Activated naive CD8-positive, alpha-beta T cell treated with anti-CD3 and anti-CD28 coated beads, Interleukin-2, amount 50 U/mL, for 16 hours (primary cell): ENCODE results near the gene PEX3.

Experiments used
- DNase-seq: peaks from one replicate; pipeline ENCODE4 v3.0.0-alpha.2; 2020; ENCODE audit warnings: low read depth, low spot score

The PEX3 gene

DNA sequence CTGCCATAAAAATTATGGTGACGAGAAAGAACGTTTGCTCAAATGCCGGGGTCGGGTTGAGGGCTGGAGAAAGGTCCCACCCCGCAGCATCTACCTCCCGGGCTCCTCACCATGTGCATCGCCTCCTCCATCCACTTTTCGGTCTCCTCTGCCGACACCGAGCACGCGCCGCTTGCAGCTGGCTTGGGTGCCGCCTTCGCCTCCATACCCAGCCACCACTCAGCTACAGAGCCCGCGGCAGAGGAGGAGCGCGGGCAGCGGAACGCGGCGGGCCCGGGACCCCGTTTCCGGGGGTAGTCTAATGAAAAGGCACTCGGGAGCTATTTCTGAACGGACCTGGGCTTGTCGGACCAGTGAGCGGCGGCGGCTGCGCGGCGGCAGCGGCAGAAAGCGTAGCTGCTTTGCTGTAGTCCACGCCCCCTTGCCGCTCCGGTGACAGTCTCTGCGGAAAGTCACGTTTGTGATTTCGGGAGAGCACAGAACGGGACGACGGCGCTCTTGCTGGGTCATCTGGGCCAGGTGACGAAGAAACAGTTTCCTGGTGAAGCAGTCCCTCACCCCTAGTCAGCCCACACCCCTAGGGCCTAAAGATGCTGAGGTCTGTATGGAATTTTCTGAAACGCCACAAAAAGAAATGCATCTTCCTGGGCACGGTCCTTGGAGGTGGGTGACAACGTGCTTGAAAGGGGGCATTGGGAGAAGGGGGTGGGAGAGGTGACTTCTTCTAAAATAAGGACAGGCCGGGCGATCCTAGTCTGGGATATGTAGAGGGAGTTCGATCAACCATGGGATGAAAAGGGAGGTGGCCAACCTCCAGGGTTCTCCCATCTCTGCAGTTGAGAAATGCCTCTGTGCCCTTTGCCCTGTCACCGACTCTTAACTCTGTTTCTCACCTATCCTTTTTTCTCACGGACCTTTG is at the start of gene PEX3, which contains the start of gene ADAT2:
PEX3 (plus strand) TSS at position 353 of the 919 bp plus-strand sequence; CDS start at position 591, 238 bp downstream.
ADAT2 (minus strand) TSS at position 243 of the 919 bp plus-strand sequence; CDS start at position 206, 37 bp downstream.
- peak; percentile 84 for DNase-seq

DNA sequence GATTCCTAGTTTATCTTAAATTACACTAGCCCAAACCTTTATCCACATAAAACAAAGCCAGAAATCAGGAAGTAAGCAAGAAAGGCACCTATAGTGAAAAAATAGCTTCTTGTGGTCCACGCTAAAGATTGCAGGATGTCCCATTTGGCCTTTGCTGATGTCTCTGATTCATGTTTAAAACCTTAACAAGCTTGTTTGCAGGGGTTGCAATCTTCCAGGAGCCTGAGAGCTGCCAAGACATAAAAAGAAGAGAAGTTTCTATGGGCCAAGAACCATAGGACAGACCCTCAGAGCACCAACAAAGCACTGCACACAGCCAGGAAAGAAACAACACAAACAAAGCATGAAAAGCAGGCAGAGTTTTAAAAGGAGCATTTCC is 49.5 kb upstream of the PEX3 start:
- DNase-seq, result no peak

GRCh38 chr6:143401636-143402370 is 48.8 kb upstream of the PEX3 start:
- DNase-seq, result no peak

DNA sequence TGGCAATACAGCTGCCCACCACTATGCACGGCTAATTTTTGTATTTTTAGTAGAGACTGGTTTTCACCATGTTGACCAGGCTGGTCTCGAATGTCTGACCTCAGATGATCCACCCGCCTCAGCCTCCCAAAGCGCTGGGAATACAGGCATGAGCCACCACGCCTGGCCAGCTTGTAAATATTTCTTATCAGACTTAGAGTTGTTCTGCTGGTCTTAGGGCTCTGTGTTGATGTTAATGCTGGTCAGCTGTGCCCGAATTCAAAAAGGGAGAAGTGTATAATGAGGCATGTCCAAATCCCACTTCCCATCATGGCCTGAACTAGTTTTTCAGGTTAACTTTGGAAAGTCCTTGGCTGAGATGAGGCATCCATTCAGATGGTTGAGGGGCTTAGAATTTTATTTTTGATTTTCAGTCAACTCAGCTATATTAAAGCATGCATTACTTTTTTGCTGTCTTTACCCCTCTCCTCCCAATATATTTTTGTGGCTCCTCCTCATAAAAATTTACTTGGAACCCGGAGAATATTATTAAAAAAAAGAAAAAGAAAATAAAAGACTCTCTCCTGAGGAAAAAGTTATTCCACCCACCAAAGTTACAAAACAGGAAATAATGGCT is 47.8 kb upstream of the PEX3 start:
- DNase-seq, result no peak

DNA sequence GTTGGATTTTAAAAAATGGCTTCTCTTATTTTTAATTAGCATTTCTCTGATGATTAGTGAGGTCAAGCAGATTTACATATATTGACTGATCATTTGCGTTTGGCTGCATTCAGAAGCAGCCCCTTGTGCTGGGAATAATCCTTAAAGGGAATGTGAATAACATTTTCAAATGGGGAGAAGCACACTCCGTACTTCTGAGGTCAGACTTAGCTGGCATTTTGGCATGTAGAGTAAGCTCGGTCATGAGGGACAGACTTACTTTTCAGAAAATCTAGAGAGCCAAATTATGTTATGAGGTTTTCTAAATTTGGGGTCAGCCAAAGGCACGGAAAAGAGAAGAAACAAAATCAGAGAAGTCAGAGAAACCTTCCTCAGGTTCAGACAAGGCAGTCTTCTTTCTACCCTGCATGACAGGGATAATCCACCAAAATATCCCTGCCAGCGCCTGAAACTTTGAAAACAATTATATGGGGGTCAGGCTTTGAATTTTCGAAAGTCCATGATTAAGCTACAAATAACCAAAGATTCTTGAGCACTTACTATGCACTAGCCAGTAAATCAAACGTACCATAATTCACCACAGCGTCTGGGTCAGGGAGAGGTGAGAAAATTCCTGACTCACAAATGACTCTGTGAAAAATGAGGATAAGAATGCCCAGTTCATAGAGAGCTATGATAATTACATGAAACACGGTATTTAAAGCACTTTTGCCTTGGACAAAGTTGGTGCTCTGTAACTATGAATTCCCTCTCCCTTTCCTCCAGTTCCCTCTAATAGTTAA is 45.0 kb upstream of the PEX3 start:
- no peak for DNase-seq

- DNase-seq, result no peak
These were observed 43.9 kb upstream of the PEX3 start for GRCh38 chr6:143406673-143407072.

GRCh38 chr6:143408151-143408786 is 42.3 kb upstream of the PEX3 start:
- DNase-seq, result no peak

- no peak for DNase-seq
These were observed 41.8 kb upstream of the PEX3 start for GRCh38 chr6:143408787-143409162.

DNA sequence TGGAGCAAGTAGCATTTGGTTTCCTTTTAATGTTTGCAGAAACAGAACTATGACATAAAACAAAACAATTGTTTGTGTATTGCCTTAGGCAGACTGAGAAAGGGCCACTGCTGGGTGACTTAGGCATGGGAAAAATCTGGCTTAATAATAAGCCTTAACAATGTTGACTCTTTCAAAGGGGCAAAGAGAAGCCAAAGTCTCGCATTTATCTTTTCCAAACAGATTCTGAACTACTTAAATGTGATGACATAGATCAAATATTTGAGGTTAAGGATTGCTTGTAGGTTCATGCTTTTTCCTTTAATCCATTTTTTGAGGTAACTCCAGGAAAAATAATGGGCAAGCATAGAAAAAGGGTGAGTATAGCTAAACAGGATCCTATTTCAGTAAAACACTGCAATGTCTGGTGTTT is 39.7 kb upstream of the PEX3 start:
- DNase-seq, result no peak

GRCh38 chr6:143414769-143415168 is 35.8 kb upstream of the PEX3 start:
- DNase-seq, result no peak

DNA sequence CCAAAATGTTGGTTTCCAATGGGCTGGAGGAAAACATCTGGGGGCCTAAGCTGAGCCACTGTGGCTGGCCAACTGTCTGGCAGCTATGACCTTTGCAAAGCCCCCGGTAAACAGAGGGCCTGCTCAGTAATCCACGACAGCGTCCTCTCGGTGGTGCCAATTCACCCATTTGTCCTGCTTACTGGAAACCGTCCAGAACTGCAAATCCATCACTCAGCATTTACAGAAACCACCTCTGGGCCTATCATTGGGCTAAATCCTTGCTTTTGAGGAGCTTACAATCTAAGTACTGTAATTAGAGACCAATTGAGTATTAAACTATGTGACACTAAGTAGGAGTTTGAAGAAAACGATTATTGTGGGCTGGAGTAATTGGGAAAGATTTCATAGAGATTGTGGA is 31.1 kb upstream of the PEX3 start:
- no peak for DNase-seq

- DNase-seq, result no peak
These were observed 24.6 kb upstream of the PEX3 start for GRCh38 chr6:143426026-143426425.

DNA sequence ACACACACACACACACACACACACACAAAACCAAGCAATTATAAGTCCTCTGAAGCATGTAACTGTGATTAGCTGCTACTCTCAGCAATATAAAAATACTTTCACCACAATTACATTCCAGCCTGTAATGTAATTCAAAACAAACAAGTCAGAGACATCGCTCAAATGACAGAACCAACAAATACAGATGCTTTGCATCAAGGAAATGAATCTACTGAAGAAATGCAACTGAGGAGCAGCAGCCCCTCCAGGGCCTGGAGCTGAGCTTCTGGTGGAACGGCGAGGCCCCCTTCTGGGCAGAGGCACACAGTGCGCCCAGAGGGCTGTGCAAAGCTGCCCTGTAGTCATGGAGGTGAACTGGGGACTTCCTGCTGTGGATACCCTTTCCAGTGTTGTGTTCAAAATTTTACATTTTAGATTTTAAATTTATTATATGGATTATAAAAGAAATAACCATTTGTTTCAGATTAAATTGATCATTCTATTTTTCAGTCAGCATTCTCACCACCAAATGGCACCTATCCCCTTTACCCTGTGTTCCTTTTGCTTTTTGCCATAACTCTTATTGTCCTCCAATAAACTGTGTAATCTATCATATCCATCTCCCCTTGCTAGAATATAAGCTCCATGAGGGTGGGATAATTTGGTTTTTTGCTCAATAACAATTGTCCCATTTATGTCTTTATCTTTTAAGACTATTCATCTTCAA is 23.3 kb upstream of the PEX3 start:
- DNase-seq, result peak; percentile 45

- DNase-seq, result no peak
These were observed 20.6 kb upstream of the PEX3 start for GRCh38 chr6:143429970-143430369.

GRCh38 chr6:143431226-143431625 is 19.4 kb upstream of the PEX3 start:
- DNase-seq, result no peak

DNA sequence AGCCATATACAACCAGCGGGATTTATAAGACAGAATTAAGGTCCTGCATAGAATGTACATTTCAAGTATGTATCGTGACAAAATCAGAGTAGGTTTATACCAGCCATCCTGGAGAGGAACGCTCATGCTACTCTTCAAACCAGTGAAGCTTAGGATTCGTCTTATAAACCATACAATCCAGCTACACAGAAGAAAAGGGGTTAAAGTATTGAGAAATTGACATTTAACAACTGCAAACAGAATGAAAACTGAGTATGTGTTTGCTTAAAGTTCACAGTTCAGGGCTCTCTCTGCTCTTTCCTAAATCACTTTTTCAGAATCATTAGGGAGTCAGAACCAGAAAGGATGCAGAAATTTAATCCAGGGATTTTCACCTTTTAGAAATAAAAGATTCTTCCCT is 18.0 kb upstream of the PEX3 start:
- DNase-seq, result no peak

DNA sequence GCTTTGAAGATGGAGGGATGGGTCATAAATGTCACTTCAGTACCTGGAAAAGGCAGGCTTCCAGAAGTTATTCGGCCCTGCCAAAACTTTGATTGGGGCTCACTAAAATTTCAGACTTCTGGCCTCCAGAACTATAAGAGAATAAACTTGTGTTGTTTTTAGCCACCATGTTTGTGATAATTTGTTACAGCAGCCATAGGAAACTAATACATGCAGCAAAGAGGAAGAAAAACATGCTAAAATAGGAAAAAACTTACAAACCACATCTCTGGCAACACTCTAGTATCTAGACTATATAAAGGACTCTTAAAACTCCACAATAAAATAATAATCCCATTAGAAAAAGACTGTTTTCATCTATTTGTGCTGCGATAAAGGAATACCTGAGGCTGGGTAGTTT is 9.6 kb upstream of the PEX3 start:
- DNase-seq, result no peak

- DNase-seq, result no peak
These were observed 8.7 kb upstream of the PEX3 start for GRCh38 chr6:143441680-143442545.

DNA sequence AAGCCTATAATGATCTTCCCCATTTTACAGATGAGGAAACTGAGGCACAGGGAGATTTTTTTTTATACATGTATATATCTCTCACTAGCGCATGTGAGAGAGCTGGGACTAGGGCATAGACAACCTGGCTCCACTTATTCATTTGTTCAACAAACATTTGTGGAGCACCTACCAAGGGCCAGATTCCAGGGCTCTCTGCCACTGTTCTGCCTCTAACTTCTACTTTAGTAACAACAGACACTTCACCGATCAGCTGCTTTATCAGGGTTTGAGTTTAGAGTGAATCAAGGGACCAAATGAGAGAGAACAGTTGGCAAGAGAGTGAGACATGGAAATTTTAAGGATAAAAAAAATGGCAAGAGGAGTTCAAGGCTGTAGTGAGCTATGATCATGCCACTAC is 7.5 kb upstream of the PEX3 start:
- DNase-seq, result no peak
